ENCODE results near the gene OXCT1. TPM values are rescaled to one million over a fixed set of nuclear protein-coding genes. Genes with fewer than 3 reads are reported as not detected.
"Not testable (repeated sequence)": the region's sequence is repeated elsewhere in the genome, so short reads cannot be mapped to it uniquely, and the experiment has no call there.

Gene OXCT1
- total and polyA plus RNA-seq, 9 donors = 9.0 to 29.8 (median 15.4) TPM

- TF ChIP-seq CTCF (IDR thresholded peaks at IDR 0.05) = no peak
- no peak for TF ChIP-seq POLR2A (IDR thresholded peaks at IDR 0.05)
- no peak for TF ChIP-seq EP300 (IDR thresholded peaks at IDR 0.05)
- H3K36me3 ChIP-seq = no peaks in the 10 kb centered on the region
- H3K4me3 ChIP-seq = no peak overlapping the region
- no peak overlapping the region for H3K27ac ChIP-seq
- no peaks in the 10 kb centered on the region for H3K9me3 ChIP-seq
- H3K4me1 ChIP-seq (ENCODE audit: insufficient read depth) = no peaks in the 10 kb centered on the region
- DNase-seq = no peak
- no peaks in the 10 kb centered on the region for H3K27me3 ChIP-seq
- intact Hi-C loops (cut with DNase I) = no loop called here
These were observed 133.6 kb downstream of the OXCT1 start for GRCh38 chr5:41736641-41737040.

- Histone ChIP-seq H3K27ac (no peak overlapping the region), H3K9me3 (no peaks in the 10 kb centered on the region), H3K27me3 (no peaks in the 10 kb centered on the region), H3K4me1 (ENCODE audit: insufficient read depth) (no peaks in the 10 kb centered on the region), H3K36me3 (no peaks in the 10 kb centered on the region), H3K4me3 (no peak overlapping the region)
- intact Hi-C loops (cut with DNase I) = no loop called here
- no peak for DNase-seq
- no peak for TF ChIP-seq EP300 (IDR thresholded peaks at IDR 0.05)
These were observed 135.0 kb downstream of the OXCT1 start for GRCh38 chr5:41735213-41735612.

- H3K27ac ChIP-seq; intact Hi-C loops (cut with DNase I); H3K9me3 ChIP-seq; H3K27me3 ChIP-seq; H3K4me1 ChIP-seq (ENCODE audit: insufficient read depth); DNase-seq; H3K4me3 ChIP-seq; H3K36me3 ChIP-seq: not testable (repeated sequence)
- WGBS, 3 donors = 97 to 98% (median 98%) methylated on average over 5 of the region's 5 CpGs
These were observed 140.8 kb downstream of the OXCT1 start for GRCh38 chr5:41729381-41729780.

DNA sequence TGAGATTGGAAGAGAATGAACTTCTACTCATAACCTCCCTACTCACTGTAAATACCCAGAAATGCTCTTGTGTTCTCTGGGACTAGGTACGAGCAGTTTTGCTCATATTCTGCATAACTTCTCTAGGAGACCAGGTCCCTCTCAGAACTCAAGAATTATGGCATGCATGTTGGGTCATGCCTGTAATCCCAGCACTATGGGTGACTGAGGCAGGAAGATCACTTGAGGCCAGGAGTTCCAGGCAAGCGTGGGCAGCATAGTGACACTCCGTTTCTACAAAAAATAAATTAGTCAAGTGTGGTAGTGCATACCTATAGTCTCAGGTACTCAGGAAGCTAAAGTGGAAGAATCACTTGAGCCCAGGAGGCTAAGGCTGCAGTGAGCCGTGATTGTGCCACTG lies 141.9 kb downstream of the OXCT1 start:
- 92 to 95% (median 94%) methylated on average over 4 of the region's 4 CpGs for WGBS, 3 donors
- Histone ChIP-seq H3K4me1 (ENCODE audit: insufficient read depth) (no peaks in the 10 kb centered on the region), H3K9me3 (no peaks in the 10 kb centered on the region), H3K4me3 (no peak overlapping the region), H3K36me3 (no peaks in the 10 kb centered on the region), H3K27me3 (no peaks in the 10 kb centered on the region), H3K27ac (no peak overlapping the region)
- DNase-seq = no peak
- no peak for TF ChIP-seq POLR2A (IDR thresholded peaks at IDR 0.05)
- no peak for TF ChIP-seq EP300 (IDR thresholded peaks at IDR 0.05)
- no peak for TF ChIP-seq CTCF (IDR thresholded peaks at IDR 0.05)
- intact Hi-C loops (cut with DNase I) = no loop called here

- H3K4me1 ChIP-seq (ENCODE audit: insufficient read depth) = peaks cover 2% of the 10 kb centered on the region
- no peaks in the 10 kb centered on the region for H3K9me3 ChIP-seq
- no peak overlapping the region for H3K4me3 ChIP-seq
- no peaks in the 10 kb centered on the region for H3K36me3 ChIP-seq
- no peak overlapping the region for H3K27ac ChIP-seq
- intact Hi-C loops (cut with DNase I) = no loop called here
- no peak for DNase-seq
- TF ChIP-seq CTCF (IDR thresholded peaks at IDR 0.05) (no peak), POLR2A (IDR thresholded peaks at IDR 0.05) (no peak)
- no peaks in the 10 kb centered on the region for H3K27me3 ChIP-seq
- 68 to 75% (median 74%) methylated on average over 3 of the region's 3 CpGs for WGBS, 3 donors
These were observed 147.8 kb downstream of the OXCT1 start for GRCh38 chr5:41722359-41722950.

DNA sequence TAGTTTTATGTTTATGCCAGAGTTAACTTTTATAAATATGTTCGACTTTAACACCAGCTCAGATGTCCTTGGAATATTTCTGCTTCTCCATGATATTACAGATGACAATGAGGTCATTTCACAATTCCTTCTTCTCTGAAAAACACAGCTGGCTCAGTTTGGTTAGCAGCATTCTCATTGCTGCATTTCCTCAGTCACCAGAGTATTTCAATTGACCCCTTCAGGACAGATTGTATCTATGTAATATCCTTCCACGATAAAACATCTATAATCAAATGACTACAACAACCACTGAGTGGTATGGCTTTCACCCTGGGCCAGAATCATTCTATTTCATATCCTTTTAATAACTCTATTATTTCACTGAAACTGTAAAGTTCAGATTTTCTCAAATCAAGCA lies 148.7 kb downstream of the OXCT1 start:
- H3K9me3 ChIP-seq = no peaks in the 10 kb centered on the region
- H3K27me3 ChIP-seq = no peaks in the 10 kb centered on the region
- no peak overlapping the region for H3K4me3 ChIP-seq
- peaks cover 2% of the 10 kb centered on the region for H3K4me1 ChIP-seq (ENCODE audit: insufficient read depth)
- no peak for DNase-seq
- intact Hi-C loops (cut with DNase I) = no loop called here
- TF ChIP-seq CTCF (IDR thresholded peaks at IDR 0.05) (no peak), POLR2A (IDR thresholded peaks at IDR 0.05) (no peak), EP300 (IDR thresholded peaks at IDR 0.05) (no peak)
- H3K27ac ChIP-seq = no peak overlapping the region
- 14 to 23% (median 22%) methylated on average over 2 of the region's 2 CpGs for WGBS, 3 donors
- no peaks in the 10 kb centered on the region for H3K36me3 ChIP-seq
